Occipital lobe (tissue), 2 donors: ENCODE results near the gene MRNIP. TPM values are rescaled to one million over a fixed set of nuclear protein-coding genes. Genes with fewer than 3 reads are reported as not detected.
A peak's percentile ranks its signal among the peaks of the same experiment; 100 is the strongest.

Experiments used
- DNase-seq: peaks from one replicate; lab custom pipeline; 2025; lab: John Stamatoyannopoulos, UW
- total RNA-seq: library from RNA; depleted of rRNA; stranded (reverse); fragments of >200 nt; gene quantifications from one replicate; pipeline ENCODE4 v1.2.3, GENCODE V29; 2014

MRNIP gene, protein sequence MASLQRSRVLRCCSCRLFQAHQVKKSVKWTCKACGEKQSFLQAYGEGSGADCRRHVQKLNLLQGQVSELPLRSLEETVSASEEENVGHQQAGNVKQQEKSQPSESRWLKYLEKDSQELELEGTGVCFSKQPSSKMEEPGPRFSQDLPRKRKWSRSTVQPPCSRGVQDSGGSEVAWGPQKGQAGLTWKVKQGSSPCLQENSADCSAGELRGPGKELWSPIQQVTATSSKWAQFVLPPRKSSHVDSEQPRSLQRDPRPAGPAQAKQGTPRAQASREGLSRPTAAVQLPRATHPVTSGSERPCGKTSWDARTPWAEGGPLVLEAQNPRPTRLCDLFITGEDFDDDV
- total RNA-seq: 26.7 TPM

DNA sequence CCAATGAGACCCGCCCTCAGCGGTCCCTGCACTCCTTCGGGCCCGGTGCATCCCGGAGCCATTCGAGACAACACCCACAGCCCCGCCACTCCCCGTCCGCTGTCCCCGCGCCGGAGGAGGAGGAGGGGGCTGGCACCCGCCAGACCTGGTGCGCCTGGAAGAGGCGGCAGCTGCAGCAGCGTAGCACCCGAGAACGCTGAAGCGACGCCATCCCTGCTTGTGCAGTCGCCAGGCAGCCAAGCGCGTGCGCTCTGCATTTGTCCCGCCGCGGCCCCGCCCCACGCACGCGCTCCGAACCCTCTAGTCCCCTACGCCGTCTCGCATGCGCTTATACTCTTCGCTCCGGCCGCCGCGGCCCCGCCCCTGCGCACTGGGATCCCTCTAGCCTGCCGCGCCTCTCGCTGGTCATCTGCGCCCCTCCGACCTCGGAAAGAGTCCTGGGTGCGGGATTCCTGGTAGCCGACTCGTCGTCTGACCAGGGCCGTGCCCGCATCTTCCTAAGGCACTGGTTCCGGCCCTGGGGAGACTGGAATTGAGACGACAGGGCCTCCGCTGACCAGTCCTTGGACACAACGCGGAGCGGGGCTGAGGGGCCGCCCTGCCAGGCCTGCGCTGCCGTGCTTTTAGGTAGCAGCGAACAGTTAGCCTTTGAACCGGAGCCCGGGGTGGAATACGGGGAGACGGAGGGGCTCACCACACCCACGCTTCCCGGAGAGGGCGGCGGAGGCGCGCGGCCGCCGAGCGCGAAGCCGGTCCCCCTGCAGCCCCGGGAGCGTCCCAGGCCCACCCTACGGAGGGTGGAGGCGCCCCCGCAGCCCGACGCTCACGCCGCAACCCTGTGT, at the start of gene MRNIP:
MRNIP (minus strand) TSS at position 232 of the 842 bp plus-strand sequence; CDS start at position 211, 21 bp downstream.
- DNase-seq: peak; percentile 97

DNA sequence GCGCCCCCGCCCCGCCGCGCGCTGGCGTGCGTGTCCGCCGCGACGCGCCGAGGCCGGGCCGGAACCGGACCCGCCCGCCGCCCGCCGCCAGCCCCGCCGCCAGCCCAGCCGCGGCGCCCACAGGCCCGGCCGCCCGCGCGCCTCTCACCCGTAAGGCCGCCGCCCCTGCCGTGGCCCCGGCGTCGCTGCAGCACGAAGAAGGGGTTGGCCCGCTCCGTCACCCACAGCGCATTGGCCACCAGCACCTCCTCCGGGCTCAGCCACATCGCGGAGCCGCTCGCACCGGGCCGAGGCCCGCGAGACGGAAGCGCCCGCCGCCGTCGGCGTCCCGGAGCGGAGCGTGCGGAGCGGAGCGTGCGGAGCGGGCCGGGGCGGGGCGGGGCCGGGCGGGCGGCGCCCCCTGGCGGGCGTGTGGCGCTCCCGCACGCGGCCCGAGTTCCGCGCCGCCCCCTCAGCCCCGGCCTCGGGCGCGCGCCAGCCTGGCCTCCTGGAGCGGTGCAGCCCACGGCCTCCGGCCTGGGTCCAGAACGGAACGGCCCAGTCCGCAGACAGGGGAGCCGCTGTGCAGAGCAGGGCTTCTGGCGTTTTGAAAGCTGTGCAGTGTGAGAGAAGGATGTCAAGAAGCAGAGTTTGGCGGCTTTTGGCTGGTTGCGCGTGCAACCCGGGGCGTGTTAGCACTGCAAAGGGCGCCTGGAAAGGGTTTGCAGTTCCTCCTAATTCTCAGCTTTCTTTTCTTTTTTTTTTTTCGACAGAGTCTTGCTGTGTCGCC, 49.1 kb upstream of the MRNIP start, which contains the start of gene TBC1D9B:
TBC1D9B (minus strand) TSS at position 342 of the 769 bp plus-strand sequence; CDS start at position 266, 76 bp downstream.
- DNase-seq: peak; percentile 67

DNA sequence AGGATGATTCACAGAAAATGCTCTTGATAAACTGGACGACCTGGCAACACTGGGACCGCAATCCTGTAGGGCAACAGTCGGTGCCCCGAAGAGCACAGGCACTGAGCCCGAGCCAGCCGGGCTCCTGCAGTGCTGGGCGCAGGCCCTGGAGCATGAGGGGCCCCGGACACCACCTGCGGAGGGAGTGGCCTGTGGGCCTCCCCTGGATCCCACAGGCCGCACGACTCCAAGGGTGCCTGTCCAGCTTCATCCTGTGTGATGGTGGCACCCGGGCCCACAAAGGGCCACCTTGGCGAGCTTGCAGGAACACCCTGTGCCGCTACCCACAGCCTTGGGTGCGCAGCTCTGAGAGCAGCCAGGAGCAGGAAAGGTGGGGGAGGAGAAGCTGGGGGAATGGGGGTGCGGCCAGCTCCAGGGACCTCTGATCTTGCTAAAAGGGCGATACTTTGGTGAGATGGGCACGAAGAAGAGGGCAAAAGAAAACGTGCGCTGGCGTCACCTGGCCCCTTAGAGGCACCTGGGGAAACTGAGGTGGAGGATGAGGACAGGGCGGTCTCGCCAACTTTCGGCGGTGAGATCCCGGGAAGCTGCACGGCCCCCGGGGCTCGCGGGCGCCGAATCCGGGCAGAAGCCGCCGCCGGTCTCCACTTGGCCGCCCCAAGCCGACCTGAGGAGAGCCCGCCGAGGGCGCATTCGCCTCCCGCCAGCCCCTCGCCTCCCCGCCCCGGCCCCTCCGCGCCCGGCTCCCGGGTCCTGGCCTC, 48.4 kb upstream of the MRNIP start:
- DNase-seq: peak; percentile 23

DNA sequence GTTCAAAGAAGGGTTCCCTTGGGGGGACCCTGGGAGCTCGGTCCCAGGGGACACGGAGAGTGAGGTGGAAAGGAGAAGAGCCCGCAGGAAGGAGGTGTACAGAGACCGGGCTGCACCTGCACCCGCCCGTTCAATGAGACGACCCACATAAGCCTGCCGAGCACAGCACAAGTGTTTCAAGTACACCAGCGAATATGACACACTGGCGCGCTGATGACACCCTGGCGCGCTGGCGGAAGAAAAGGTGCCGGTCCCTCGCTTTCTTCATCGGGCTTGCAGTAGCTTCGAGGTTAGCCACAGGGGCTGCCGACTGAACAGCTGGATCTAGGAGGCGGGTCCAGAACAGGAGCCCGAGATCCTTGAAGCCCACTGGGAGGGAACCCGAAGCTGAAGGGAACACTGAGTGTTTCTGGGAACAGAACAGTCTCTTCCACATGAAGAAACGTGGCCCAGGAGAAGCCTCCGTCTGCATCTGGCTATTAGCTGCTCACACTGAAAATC, 47.7 kb upstream of the MRNIP start:
- DNase-seq: no peak

DNA sequence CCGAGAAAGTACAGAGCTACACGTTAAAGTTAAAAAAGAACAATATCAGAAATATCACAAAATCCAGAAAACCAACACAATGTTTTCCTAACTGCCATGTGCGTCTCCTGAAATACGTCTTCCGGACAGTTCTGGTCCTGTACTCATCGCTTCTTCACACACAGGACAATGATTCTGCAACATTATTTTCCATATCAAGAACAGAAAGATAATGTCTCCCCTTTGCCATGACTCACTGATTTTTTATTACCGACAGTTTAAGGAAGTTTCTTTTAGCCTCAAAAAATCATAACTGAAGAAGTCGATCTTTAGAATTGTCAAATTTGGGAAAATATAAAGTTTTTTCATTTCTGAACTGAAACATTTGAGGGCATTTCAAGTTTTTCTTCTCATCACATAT, 46.5 kb upstream of the MRNIP start:
- DNase-seq: no peak

DNA sequence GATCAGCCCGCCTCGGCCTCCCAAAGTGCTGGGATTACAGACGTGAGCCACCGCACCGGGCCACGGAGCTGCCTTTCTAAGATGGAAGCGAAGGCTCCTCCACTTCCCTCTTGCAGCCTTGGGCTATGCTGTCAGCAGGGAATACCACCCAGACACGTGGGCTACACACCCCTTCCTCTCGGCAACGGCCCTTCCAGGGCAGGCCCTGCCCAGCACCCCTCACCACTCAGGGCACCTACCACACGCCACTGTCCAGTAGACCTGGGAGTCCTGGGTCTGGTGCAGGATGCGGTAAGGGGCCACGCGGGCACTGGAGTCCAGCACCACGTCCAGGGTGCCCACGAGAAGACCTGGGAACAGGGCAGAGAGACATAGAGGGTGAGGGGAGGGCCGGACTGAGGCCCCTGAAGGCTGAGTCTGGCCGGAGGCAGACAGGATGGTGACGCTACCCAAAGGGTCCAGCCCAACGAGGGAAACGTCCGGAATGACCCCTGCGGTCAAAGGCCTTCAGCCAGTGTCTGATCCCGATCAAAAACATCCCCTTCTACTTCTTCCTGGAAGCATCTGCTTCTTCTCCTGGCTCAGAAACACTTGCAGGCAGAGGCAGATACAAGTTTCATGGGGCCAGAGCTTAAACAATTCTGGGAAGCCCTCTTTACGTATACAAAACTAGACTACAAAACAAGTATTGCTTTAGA, 46.0 kb upstream of the MRNIP start:
- DNase-seq: no peak

DNA sequence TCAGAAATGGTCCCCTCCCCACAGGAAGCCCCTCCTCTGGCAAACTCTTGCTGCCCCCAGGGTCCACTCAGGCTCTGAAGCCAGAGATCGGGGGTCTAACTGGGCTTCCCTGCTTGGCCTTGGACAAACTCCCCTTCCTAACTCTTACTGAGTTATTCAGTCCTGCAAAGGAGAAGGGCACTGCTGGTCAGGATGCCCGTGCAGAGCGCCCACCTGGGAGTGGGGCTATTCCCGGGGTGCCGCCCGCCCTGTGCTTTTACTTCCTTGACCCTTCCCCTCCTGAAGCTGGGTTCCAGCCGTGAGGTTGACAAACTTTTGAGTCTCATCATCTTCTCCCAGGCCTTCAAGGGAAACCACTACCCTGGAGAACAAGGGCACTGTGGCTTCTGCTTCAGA, 44.1 kb upstream of the MRNIP start:
- no peak for DNase-seq

DNA sequence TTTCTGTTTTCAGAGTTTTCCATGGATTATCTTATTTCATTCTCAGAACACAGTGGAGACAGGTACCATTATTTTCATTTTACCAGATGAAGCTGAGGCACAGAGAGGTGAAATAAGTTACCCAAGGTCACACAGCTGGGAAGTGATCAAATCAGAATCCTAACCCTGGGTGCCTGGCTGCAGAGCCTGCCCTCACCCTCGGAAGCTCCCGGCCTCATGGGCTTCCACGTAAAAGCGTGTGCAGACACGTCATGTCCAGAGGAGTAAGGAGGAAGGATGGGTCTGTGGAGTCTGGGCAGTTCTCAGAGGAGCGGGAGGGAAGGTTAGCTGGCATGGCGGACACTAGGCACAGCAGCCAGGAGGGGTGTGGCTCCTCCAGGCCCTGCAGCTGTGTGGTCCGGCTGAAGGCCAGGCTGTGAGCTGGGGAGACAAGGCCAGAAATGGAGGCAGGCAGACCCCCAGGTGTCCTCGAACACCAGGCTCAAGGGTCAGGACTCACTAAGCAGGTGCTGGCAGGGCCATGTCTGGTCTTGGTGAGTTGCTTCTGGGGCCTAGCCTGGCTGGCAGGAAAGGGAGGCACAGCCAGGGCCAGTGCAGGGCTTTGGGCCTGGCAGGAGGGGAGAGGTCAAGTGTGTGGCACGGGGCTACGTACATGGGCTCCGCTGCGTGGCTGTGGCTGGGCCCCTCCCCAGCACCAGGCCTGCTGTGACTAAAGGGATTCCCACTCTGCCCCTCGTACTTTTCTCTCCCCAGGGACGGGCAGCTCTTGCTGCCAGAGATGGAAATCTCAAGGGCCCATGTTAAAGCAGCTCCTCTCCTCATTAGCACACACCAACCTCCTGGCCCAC, 43.5 kb upstream of the MRNIP start:
- no peak for DNase-seq

DNA sequence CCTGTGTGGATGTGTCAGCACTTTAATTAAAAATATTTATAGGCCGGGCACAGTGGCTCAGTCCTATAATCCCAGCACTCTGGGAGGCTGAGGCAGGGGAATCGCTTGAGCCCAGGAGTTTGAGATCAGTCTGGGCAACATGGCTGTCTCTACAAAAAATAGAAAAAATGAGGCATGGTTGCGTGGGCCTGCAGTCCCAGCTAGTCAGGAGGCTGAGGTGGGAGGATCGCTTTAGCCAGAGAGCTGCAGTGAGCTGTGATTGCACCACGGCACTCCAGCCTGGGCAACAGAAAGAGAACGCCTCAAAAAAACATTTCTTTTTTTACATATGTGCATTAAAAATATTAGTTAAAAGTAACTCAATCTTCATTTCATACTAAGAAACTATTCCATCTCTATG, 42.8 kb upstream of the MRNIP start:
- DNase-seq: peak; percentile 38

DNA sequence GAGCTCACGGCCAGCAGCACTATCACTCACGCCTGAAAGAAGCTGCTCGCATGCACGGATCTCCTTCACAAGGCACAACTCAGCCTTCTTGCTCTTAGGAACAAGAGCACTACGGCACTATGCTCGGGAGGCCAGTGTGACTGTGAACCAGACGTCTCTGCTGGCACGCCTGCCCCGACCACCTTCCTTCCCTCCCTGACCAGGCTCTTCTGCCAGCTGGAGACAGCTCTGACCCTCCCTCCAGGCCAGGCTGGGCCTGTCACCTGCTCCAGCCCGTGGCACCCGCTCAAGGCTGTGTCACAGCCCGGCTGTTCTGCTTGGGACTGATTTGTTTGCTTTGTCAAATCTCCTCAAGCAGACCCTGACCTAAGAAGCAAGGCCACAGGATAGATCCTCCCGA, 42.1 kb upstream of the MRNIP start:
- no peak for DNase-seq

DNA sequence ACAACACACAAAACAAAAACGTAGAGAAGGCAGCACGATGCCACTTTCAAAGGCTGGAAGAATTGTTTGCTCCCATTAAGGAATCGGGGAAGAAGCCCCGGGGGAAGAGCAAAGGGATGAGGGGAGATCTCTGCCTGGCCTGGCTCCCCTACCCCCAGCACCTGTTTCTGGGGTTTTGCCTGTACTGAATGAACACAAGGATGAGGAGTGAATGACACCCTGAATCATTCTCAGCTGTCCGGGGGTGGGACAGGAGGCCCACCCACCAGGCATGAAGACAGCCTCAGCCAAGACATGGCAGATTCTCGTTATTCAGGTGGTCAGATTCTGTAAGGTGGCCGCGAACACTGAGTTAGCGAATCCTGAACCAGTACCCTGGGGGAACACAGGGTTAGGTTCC, 41.6 kb upstream of the MRNIP start:
- DNase-seq: no peak

DNA sequence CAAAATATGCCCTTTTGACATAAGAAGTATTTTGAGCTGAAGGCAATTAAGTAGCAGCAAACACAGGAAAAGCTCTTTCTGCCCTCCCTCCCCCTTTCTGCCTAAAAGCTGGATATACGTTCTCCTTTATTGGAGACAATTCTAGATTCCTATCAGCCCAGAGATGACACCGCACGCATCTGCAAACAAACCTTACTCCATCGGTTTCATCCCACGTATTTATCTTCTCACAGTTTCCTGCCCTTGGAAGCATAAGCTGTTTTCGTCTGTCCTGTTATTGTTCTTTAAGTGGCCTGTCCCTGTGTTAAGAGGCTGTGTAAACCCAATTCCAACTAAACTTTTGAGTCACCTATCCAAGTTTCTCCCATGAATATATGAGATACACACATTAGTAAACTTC, 37.2 kb upstream of the MRNIP start:
- DNase-seq: no peak

DNA sequence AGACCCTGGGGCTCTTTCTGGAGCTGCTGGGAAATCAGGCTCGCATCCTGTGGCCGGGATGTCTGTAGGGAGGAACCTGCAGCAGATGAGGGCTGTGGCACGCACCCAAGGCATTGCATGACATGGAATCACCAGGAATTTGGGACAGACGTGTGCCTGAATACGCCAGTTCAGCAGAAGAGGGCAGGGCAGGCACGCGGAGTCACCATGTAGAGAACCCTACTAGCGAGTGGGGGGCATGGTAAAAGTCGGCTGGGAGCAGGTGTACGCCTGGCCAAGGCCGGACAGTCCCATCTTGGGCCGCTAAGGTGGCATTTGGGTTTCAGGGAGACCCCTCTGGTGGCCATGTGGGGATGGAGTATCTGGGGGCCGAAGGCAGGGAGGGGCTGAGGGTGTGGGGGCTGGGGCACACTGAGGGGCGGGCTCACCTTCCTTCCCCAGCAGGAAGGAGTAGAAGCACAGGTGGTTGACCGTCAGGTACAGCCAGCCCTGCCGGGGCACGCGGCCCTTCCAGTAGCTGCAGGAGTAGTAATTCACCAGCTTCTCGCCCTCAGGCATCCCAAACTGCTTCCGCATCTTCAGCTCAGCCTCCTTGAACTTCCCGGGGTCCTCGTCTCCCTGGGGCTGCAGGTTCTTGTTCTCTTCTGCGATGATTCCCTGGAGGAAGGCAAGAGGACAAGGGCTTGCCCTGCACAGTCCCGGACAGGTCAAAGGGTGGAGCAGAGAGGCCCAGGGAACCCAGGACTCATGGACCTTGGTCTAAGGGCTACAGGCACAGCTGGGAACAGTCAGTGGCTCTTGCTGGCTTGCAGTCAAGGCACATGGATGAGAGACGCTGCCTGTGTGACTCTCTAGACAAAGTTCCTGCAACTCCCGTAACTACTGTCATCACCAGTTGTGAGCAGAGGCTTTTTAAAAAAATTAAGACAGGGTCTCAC, 35.6 kb upstream of the MRNIP start:
- no peak for DNase-seq

DNA sequence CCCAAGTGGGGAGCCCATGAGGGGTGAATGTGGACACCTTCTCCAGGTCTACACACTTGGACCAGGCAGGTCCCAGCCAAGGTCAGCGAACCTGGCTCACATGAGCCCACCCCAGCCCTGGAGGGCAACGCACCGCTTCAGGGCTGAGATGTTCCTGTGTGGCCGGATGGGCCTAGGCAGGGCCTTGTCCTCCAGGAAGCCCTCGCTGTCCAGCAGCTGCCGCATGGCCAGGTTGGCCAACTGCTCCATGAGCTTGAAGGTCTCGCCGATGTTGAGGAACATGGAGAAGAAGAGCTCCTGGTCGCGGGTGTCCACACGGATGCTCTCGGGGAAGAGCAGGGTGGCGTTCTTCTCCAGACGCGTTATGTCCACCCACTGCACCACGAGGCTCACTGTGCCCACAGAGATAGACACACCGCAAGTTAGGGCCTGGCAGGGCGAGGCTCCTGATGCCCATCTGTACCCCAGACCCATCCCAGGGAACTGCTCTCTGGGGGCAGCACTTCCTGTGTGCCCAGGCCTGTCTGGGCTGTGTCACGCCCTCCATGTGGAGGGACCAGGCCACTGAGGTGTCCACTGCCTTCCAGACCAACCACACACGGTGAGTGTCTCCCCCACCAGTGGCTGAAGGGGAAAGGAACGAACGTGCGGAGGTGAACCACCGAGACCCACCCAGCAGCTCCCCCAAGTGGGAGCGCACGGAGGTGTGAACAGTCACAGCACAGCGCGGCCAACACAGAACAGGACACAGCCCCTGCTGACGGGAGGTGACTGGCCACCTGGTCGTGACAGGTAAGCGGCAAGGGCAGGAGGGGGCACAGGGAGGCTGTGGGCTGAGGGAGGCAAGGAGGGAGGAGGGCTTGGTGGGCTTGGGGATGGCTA, 34.7 kb upstream of the MRNIP start:
- no peak for DNase-seq

DNA sequence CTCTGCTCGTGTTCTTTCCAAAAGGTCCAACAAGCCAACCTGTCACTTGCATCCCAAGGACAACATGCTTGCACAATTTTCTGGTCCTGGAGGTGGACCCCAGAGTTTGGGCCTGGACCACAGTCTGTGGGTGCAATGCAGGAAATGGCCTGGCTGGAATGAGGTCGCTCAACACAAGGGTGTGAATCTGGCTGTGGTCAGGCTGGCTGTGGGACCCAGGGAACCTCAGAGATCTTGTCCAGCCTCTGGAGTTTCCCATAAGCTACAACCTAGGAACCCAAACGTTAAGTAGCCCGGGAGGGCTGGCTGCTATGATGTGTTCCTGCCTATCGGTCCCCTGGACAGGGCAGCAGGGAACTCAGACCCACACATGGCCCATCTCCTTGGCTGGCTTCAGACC, 33.6 kb upstream of the MRNIP start:
- no peak for DNase-seq

DNA sequence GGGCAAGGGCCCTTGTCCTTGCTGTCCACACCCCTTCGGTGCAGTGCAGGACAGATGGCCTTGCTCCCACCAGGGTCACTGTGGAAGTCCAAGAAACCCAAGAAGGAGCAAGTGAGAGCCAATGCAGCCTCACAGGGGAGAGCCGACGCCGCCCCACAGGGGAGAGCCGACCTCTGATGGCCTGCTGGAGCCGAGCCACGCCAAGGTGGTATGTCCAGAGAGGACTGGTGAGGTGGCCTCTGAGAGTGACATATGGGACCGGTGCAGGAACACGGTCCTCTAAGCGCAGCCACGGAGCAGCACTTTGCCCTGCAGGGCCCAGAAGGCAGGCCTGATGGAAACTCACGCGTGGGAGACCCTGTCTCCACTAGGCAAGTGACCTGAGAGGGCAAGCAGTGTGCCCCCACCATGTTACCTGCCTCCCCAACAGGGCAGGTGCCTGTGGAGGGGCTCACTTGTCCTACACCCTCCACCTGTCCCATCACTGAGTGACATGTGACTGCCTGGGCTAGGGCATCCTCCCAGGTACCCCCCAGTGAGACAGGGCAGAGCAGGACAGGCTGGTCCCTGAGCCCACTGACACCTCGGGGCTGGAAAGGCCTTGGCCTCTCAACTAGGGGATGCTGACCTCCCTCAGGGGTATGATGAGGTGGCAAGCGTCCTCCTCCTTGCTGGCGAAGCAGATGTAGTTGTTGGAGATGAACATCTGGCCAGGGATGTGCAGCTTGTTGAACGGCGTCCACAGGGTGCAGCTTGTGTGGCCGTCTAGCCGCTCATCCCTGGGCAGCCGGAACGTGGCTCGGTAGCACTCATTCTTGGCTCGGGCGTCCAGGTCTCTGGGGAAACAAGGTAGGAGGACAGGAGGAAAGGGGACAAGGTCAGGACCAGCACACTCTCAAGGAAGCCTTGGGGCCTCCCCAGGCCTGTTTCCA, 32.4 kb upstream of the MRNIP start:
- DNase-seq: no peak
